Activated T-helper 1 cell treated with Interleukin-2 at 50 U/mL for 16 hours (primary cell): ENCODE measurements around the gene LMX1B.
"Not testable (repeated sequence)": the region's sequence is repeated elsewhere in the genome, so short reads cannot be mapped to it uniquely, and the experiment has no call there.

ENCODE experiments used
- DNase-seq: peaks from one replicate; pipeline ENCODE4 v3.0.0-alpha.2; 2020; ENCODE audit warnings: low read depth

LMX1B gene

DNA sequence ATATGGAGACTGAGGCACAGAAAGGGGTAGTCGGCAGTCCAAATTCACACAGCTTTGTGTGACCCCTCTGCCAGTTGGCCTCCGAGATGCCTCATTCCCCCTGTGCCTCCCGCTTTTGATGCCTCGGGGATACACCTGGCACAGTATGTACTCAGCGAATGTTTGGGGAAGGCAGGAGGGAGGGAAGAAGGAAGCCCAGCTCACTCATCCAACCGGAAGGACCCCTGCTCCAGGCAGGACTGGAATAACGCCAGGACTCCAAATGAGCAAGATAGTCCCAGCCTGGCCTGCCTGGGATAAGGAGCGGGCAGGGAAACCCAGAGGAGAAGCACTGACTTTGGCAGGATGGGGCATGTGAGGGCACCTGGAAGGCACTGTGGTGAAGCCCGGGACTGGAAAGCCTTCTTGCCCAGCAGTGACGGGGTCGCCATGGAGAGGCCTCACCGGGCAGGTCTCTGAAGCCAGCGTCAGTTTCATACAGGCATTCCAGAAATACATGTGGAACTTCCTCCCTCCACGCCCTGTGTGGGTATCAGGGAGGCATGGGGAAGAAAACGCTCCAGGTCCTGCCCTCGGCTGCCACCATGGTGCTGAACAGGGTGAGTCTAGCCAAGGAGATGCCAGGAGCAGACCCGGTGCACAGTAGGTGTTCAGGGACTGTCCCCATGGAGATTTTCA is 20.3 kb downstream of the LMX1B start:
- no peak for DNase-seq

DNA sequence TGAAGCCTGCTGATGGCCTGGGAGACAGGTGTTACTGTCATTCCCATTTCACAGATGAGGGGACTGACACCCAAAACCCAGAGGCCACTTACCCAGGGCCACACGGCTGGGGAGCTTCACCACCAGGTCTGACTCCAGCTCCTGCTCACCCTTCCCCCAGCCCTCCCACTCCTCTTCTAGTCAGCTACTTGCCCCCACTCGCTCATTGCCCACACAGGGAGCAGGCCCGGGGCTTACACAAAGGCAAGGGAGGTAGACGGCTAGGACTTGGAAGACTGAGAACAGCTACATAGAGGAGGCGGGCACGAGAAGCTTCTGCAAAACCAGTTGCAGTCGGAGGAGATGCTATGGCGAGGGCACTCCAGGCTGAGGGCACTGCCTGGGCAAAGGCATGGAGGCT is 21.3 kb downstream of the LMX1B start:
- DNase-seq, result no peak

- DNase-seq, result no peak
Measured at GRCh38 chr9:126635661-126636439, 22.1 kb downstream of the LMX1B start.

DNA sequence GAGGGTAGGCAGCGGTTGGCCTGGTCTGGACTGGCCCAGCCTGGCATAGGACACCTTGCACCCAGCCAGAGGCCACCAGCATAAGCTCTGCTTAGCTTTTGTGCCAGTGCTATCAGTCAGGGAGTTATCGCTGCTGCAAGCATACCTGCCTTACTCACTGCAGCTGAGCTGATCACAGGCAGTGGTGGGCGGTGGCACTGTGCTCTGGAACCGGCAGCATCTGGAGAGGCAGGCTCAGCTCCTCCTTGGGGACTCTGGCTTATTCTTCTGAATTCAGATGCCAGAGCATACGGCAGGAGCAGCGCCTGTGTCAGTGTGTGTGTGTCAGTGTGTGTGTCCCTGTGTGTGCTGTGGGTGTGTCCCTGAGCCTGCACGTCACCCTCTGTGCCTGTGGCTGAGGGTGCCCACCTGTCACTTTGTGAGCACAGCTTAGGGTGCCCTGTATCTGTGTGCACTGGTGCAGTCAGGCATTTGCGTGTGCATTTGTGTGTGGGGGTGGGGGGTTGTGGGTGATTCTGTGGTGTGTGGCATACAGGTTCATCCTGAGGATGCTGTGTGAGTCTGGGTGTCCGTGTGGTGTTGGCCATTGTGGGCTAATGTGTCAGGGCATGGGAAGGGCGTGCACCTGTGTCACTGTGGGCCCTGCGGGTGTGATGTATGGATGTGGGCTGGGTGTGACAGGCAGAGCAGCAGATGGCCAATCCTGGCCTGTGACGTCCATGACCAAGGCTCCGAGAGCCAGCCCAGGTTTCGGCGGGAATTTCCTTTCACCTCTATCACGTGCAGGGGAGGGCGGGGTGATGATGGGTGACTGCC is 23.5 kb downstream of the LMX1B start:
- DNase-seq, result no peak

- no peak for DNase-seq
Measured at GRCh38 chr9:126638571-126639132, 24.9 kb downstream of the LMX1B start.

DNA sequence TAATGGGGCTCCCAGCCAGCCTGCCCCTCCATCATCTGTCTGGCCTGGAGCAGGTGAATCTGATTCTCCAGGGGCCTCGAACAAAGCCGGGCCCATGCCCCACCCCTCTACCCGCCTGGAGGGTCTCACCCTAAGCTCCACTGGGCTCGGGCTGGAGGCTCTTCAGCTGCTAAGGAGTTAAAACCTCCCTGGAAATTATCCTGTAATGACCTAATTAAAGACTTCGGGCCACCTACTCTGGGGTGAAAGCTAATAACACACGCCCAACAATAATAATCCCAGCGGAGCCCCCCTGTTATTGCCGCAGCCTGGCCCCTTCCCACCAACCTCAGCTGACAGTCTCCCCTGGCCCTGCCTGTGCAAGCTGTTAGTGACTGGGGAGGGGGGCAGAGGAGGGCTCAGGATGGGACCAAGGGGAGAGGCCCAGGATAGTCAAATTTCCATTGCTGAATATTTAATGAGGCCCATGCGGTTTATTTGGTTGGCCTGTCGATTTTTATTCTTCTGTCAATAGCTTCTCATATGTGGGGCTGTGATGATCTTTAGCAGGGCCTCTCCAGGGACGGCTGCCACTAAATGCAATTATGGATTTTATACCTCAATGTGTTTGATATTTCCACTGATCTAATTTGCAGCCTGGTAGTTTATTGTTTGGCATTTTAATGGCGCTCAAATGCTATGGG is 25.7 kb downstream of the LMX1B start:
- DNase-seq, result no peak

DNA sequence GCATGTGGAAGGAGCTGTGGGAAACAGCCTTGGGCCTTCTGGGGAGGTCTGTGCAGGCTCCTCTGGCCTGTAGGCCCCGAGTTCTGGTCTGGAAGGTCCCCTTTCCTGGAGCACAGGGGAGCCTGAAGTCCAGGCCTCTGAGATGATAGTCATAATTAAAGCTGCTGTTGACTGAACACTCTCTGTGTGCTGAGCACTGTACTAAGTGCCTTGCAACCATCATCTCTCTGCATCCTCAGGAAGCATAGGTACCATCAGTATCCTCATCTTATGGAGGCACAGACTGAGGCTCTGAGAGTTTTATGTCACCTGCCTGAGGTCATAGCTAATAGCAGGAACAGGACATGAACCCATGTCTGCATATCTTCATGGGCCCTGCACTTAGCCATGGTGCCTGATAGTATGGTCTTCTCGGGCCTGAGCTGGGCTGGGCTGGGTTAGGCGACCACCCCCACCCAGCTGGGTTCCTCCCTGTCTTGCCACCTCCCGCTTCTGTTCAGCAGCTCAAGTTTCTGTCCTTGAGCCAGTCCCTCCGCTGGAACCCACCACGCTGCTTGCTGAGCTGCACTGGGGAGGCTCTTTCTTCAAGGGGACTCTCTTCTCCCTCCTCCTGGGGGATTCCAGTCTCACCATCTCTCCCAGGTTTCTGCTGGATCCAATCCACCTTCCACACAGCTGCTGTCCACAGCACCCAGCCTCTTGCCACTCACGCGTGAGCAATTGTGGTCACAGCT is 27.6 kb downstream of the LMX1B start:
- no peak for DNase-seq

DNA sequence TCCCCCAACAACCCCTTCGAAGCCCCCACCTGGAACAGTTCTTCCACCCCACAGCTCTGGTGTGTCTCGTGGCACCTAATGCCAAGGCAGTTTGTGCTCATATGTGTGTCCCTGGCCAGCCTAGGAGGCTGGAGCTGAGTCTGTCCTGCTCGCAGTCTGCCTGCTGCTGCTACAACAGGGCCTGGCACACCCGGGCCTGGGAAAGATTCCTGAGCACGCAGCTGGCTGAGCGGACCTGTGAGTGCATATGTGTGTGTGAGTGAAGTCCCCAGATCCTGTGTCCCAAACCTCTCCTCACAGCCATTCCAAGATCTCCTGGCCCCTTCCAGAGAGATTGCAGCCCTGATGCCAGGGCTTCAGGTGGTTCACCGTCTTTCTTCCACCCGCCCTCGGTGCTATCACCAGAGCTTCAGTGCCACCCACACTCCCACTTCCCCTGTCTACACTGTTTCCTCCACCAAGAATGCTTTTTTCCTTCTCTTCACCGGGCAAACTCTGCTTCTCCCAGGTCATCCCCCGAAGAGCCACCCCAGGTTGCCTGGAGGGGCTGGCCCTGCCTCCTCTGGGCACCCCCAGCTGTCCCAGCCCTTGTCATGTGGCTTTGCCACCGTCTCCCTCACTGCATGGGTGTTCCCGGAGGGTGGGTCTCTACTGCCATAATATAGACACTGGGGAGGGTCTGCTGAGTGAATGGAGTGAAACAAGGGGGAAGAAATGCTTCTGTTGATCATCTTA is 28.4 kb downstream of the LMX1B start:
- DNase-seq, result no peak

GRCh38 chr9:126642839-126643238 is 29.1 kb downstream of the LMX1B start:
- DNase-seq, result no peak

- DNase-seq, result no peak
Measured at GRCh38 chr9:126643945-126644527, 30.3 kb downstream of the LMX1B start.

DNA sequence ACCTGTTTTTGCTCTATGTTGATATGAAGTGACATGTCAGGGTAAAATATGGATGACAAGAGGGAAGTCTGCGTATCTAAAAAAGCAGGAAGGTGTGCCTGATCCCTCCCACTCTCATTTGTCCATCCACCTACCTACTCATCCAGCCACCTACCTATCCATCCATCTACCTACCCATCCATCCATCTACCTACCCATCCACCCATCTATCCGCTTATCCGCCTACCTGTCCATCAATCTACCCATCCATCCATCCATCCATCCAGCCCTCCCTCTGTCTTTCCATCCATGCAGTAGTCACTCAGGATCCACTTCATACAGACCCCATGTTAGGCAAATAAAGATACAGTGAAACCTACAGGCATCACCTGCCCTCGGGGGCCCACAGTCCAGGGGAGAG is 32.4 kb downstream of the LMX1B start:
- DNase-seq, result no peak

DNA sequence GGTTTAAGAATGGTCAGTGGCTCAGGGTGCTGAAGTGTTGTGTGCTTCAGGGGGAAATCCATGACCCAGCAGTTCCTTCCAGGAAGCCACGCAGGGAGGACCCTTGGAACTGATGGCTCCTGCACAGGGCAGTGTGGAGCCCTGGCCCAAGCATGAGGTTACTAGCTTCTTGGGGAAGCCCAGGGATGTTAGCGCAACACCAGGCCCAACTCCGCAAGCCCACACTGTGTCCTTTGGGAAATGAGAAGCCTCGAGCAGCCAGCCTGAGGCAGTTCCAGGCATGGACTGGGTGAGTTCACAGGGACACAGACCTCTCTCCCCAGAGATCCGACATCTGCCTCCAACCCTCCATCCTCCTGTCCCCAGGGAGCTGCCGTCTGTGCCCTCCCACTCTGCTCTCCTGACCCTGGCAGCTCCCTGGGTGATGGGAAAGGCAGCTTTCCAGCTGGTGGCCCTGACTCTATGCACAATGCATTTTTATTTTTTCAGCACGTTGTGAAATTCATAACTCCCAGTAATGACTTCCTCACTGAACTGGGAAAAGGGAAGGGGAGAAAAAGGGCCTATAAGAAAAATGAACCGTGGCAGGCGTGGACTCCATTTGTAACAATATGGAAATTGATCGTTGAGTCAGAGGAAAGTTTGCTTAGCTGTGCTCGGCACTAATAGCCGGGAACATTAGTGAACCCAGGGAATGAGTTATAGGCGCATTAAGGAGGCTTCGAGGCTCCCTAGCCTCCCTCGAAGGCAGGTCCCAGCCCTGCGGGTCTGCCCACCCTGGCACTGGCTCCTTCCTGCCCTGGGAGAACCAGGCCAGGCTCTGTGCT is 34.1 kb downstream of the LMX1B start:
- no peak for DNase-seq

GRCh38 chr9:126649477-126649876 is 35.7 kb downstream of the LMX1B start:
- no peak for DNase-seq

GRCh38 chr9:126650404-126651341 is 36.9 kb downstream of the LMX1B start:
- no peak for DNase-seq

DNA sequence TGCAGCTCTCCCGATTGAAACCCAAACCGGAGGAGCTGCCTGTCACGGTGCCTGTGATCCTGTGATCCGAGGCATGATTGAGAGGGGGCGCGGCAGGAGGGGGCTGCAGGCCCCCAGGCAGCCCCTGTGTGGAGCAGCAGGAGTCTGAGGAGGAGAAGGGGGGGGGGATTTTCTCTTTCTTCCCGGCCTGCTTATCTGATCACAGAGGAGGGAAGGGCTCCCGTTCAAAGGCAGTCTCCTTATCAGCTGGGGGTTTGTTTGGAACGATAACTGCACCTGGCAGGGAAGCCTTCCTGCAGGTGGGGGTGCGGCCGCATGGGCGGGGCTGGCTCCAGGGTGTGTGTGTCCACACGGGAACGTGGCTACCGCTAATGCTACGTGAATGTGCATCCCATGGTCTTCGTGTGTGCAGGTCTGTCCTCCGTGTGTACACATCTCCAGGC is 38.4 kb downstream of the LMX1B start:
- DNase-seq, result no peak

DNA sequence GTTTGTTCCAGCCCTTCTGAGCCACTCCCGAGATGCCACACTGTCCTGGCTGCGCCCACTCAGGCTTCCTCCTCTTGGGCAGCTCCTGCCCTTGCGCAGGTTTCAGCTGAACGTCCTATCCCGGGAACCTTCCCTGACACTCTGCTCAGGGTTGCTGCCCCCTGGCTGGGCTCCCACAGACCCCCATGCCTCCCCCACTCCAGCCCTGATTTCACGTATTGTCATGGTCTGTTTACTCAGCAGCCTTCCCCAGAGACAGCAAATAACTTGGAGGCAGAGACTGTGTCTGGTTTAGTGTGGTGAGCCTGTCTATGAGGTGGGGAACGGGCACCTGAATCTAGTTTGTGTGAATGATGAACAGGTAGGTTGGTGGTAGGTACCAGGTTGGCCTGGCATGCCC is 40.4 kb downstream of the LMX1B start:
- DNase-seq, result no peak

- DNase-seq, result not testable (repeated sequence)
Measured at GRCh38 chr9:126656214-126656613, 42.5 kb downstream of the LMX1B start.

DNA sequence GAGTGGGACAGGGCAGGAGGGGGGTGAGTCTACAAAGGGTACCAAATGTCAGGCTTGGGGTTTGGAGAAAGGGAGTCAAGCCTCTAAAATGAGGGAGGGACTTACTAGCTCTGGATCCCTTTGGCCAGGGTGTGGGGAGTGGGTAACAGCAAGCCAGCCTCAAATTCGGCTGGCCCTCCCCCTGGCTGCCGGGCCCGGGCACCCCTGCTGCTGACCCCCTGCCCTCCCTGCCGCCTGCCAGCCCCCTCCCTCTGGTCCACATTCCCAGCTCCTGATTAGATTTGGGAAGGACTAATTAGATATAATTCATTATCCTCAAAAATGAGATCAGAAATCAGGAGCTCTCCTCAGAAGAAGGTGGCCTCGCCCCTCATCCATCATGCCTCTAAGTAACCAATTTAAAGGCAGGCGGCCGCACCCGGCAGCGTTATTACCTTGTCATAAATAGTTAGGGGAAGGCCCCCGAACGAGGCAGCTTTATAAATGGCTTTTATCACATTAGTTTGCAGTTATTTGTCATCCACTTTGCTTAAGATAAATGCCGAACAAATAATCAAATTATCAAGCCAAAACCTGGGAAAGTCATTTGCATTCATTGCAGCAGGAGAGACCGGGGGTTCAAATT is 44.6 kb downstream of the LMX1B start:
- no peak for DNase-seq
